Colonic mucosa (tissue), 4 donors: ENCODE data around the gene SERTAD1. TPM values are rescaled to one million over a fixed set of nuclear protein-coding genes. Genes with fewer than 3 reads are reported as not detected.

Source experiments
- DNase-seq: peaks from one replicate; pipeline ENCODE4 v3.0.0-alpha.2; 2020
- H3K27ac ChIP-seq: fragments of 200-600 bp; one replicate; pipeline ENCODE4 v1.8.0; 2021
- H3K27me3 ChIP-seq: fragments of 200-600 bp; one replicate; pipeline ENCODE4 v1.8.0; 2021
- H3K36me3 ChIP-seq: fragments of 200-600 bp; one replicate; pipeline ENCODE4 v1.8.0; 2021
- H3K4me1 ChIP-seq: fragments of 200-600 bp; one replicate; pipeline ENCODE4 v1.8.0; 2021; ENCODE audit warnings: mild to moderate bottlenecking
- H3K4me3 ChIP-seq: fragments of 200-600 bp; one replicate; pipeline ENCODE4 v1.8.0; 2021
- H3K9ac ChIP-seq, 2 donors: one replicate each; pipeline ENCODE4 v1.7.0; 2013; ENCODE audit warnings: control low read depth in 2 of 2, low read depth in 2 of 2, low read length in 2 of 2
- H3K9me3 ChIP-seq: fragments of 200-600 bp; one replicate; pipeline ENCODE4 v1.8.0; 2021
- intact Hi-C: fragments of 100-400 bp; cut with DNase I; formaldehyde crosslinking; loops from one replicate; pipeline ENCODE4 v1.14.1; 2022
- total RNA-seq, 2 donors: library from RNA; stranded (reverse); fragmentation: NEBNext Ultra II Directional in 1 of 2; extraction: Animal tissue kit (Norgen Biotek cat#: 25700) in 1 of 2; gene quantifications; one replicate each; pipeline ENCODE4 v1.2.1, GENCODE V29; 2021
- TF ChIP-seq, protein P1 (sequence below): fragments of 200-600 bp; IDR thresholded peaks from one replicate; pipeline ENCODE4 v1.8.0; 2022; ENCODE audit warnings: antibody characterized with exemption, mild to moderate bottlenecking
- donor health status: healthy.
- donor health status: DM: no; HTN: no; CAD: no.
- donor health status: DM: no; HTN: no; CAD: no.

SERTAD1 gene
- total RNA-seq, 2 donors from 2014 or later, result 8.7 to 16.0 TPM

DNA sequence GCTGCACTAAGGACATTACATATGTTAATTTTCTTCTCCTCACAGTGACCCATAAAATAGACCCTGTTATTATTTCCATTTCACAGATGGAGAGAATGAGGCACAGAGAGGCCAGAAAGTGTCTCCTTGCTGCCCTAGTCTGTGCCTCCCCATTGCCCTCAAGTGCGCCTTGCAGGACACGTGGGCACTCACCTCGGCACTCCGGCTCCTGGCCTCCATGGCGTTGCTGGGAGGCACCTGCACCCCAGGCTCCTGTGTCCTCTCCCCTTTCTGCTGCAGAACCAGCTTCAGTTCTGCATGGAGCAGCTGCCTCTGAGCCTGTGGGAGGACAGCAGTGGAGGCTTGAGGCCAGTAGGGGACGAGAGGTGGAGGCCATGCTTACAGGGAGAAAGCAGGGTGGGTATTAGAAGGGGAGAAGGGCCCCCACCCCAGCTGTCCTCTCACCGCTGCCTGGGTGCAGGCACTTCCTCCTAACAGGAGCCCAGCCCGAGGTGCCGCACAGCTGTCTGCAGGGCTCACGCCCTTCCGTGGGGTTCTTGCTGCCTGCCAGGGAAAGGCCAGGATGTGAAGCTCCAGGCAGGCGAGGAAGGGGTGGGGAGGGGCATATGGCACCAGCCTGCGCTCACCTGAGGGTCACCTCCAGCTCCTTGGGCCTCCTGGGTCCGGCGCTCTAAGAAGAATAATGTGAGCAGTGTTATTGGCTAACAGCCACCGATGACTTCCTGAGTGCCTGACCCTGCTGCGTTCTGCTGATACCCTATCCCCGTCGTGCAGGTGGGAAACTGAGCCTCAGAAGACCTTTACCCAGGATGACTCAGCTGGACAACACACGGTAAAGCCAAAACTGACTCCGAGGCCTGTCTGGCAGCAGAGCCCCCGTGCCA is 17.8 kb downstream of the SERTAD1 start:
- Histone ChIP-seq H3K9me3 (no peaks in the 10 kb centered on the region), H3K27me3 (no peaks in the 10 kb centered on the region), H3K4me3 (no peak overlapping the region), H3K27ac (no peak overlapping the region), H3K9ac (no peak overlapping the region), H3K4me1 (no peaks in the 10 kb centered on the region), H3K36me3 (no peaks in the 10 kb centered on the region)
- DNase-seq, result no peak
- TF ChIP-seq, protein P1, sequence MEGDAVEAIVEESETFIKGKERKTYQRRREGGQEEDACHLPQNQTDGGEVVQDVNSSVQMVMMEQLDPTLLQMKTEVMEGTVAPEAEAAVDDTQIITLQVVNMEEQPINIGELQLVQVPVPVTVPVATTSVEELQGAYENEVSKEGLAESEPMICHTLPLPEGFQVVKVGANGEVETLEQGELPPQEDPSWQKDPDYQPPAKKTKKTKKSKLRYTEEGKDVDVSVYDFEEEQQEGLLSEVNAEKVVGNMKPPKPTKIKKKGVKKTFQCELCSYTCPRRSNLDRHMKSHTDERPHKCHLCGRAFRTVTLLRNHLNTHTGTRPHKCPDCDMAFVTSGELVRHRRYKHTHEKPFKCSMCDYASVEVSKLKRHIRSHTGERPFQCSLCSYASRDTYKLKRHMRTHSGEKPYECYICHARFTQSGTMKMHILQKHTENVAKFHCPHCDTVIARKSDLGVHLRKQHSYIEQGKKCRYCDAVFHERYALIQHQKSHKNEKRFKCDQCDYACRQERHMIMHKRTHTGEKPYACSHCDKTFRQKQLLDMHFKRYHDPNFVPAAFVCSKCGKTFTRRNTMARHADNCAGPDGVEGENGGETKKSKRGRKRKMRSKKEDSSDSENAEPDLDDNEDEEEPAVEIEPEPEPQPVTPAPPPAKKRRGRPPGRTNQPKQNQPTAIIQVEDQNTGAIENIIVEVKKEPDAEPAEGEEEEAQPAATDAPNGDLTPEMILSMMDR, result no peak
- intact Hi-C loops, result no loop called here

DNA sequence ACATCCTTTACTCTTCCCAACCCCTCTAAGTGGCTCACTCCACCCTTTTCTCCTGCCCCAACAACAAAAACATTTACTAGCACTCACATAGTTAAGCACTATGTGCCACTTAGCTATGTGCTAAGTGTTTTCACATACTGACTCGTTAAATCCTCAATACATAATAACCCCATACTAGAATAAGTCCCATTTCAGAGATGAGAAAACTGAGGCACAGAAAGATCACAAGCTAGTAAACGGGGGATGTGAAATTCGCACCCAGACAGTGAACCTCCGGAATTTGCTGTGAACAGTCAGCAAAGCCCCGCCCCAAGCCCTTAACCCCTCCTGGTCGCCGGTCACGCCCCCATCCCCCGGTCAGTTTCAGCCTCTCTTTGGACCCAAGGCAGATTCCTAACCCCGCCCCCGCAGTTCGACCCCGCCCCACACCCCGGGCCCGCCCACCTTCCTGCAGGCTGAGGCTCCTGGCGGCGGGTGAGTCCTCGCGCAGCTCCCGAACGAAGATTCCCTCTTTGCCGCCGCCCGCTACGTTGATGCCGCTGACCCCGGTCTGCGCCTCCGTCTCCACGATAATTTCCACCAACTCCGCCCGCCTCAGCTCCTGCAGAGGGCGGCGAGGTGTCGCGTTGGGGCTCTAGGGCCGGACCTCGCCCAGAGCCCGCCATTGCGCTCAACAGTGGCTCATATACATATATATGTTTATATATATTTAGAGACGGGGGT is 22.4 kb downstream of the SERTAD1 start:
- Histone ChIP-seq H3K9ac (peak overlapping the region; percentile 28 to 64), H3K4me3 (peak overlapping the region; percentile 60), H3K27ac (peak overlapping the region; percentile 65), H3K9me3 (no peaks in the 10 kb centered on the region), H3K36me3 (no peaks in the 10 kb centered on the region), H3K27me3 (no peaks in the 10 kb centered on the region), H3K4me1 (no peaks in the 10 kb centered on the region)
- TF ChIP-seq, protein P1, result no peak
- DNase-seq, result peak; percentile 96
- intact Hi-C loops, result no loop called here

DNA sequence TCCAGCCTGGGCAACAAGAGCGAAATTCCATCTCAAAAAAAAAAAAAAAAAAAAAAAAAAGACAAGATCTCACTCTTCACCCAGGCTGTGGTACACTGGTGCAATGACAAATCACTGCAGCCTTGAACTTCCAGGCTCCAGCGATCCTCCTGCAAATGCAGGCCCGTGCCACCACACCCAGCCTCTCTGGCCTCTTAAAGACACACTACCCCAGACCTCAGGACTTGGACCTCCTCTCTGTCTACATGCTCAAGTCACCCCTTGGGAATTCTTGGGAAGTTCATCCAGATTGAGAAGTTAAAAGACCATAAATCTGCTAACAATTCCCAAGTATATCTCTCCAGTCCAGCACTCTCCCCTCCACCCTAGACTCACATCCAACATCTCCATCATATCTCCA is 25.2 kb downstream of the SERTAD1 start:
- H3K27ac ChIP-seq, result no peak overlapping the region
- H3K4me1 ChIP-seq, result no peaks in the 10 kb centered on the region
- TF ChIP-seq, protein P1, result no peak
- no peaks in the 10 kb centered on the region for H3K27me3 ChIP-seq
- intact Hi-C loops, result no loop called here
- no peaks in the 10 kb centered on the region for H3K9me3 ChIP-seq
- DNase-seq, result no peak
- H3K36me3 ChIP-seq, result no peaks in the 10 kb centered on the region
- H3K9ac ChIP-seq, result no peak overlapping the region
- no peak overlapping the region for H3K4me3 ChIP-seq

DNA sequence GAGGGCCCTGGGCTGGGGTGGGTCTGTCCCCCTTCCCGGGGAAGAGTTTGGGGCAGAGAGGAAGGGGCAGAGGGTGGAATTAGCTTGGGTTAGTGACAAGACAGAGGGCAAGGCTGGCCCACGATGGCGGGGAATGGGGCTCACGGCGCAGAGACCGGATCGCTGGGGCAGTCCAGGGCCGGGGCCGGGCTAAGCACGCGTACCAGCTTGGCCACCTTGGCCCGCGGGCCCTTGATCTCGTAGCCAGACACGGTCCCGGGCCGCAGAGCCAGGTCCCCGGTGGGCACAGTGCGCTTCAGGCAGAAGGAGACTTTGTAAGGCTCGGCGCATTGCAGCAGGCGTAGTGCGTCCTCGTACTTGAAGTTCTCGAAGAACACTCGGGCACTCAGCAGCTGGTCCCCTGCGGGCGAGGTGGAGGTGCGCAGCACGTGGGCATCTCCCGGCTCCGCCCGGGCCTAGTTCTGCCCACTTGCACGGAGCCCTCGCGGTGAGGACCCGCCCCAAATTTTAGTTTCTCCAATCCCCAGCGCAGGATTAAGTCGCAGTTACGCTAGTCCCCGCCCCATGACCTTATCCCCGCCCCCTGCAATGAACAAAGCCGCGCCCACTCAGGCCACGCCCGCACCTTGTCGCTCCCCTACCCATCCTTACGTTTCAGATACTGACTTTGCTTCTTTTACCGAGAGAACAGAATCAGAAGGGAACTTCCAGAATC is 27.2 kb downstream of the SERTAD1 start:
- intact Hi-C loops, result no loop called here
- DNase-seq, result peak; percentile 78
- Histone ChIP-seq H3K27me3 (no peaks in the 10 kb centered on the region), H3K4me3 (no peak overlapping the region), H3K9me3 (no peaks in the 10 kb centered on the region), H3K9ac (no peak overlapping the region), H3K27ac (no peak overlapping the region), H3K36me3 (no peaks in the 10 kb centered on the region), H3K4me1 (no peaks in the 10 kb centered on the region)
- TF ChIP-seq, protein P1, result no peak

DNA sequence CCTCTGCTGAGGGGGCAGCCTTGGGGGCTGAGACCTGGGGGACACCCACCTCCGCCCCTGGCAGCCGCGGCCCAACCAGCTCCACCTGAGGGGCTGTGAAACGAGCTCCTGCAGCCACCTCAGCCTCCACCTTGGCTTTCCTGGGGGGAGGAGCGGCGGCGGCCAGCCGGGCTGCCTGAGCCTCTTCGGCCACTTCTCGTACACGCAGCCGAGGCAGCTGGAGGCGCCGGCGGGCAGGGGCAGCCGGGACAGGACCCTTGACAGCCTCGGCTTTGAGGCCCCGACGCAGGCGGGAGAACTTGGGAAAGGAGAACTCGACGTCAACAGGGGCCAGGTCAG is 28.3 kb downstream of the SERTAD1 start:
- Histone ChIP-seq H3K27ac (no peak overlapping the region), H3K27me3 (no peaks in the 10 kb centered on the region), H3K36me3 (no peaks in the 10 kb centered on the region), H3K9ac (no peak overlapping the region), H3K4me3 (no peak overlapping the region), H3K4me1 (no peaks in the 10 kb centered on the region), H3K9me3 (no peaks in the 10 kb centered on the region)
- TF ChIP-seq, protein P1, result no peak
- intact Hi-C loops, result no loop called here
- no peak for DNase-seq
